MCF 10A (cell line): ENCODE measurements around the gene SIGLEC10. TPM values are rescaled to one million over a fixed set of nuclear protein-coding genes. Genes with fewer than 3 reads are reported as not detected.
"Not testable (repeated sequence)": the region's sequence is repeated elsewhere in the genome, so short reads cannot be mapped to it uniquely, and the experiment has no call there.

ENCODE experiments used
- Bru-seq: library from RNA; stranded (reverse); fragments of 400-500 nt; gene quantifications from one replicate; lab custom pipeline; 2021; lab: Mats Ljungman, UMichigan
- BruChase-seq, 2 experiments: library from RNA; stranded (reverse); fragments of 400-500 nt; gene quantifications; one replicate each; lab custom pipeline; 2021; lab: Mats Ljungman, UMichigan
- BruUV-seq: library from RNA; stranded (reverse); fragments of 400-500 nt; replicated peaks from 2 replicates; lab custom pipeline; 2021; lab: Mats Ljungman, UMichigan
- CTCF ChIA-PET: fragments of 300-600 bp; sonication (Branson Sonifier 250); formaldehyde crosslinking; extraction: SDS; loops from one replicate; lab custom pipeline; 2021; ENCODE audit warnings: antibody characterized with exemption, inconsistent platforms; lab: Yijun Ruan, JAX
- POLR2A ChIA-PET: fragments of 300-600, 350-650 bp; sonication (Branson Sonifier 250); formaldehyde crosslinking; extraction: SDS; loops from one replicate; lab custom pipeline; 2020; ENCODE audit warnings: antibody characterized with exemption, inconsistent platforms; lab: Yijun Ruan, JAX
- DNase-seq: peaks from one replicate; pipeline ENCODE4 v3.0.0-alpha.2; 2018; ENCODE audit not compliant: unreplicated experiment
- H3K27ac Mint-ChIP-seq: one replicate; pipeline ENCODE4 v1.8.0; 2022; ENCODE audit warnings: mild to moderate bottlenecking, low read depth, mixed read lengths; ENCODE audit not compliant: unreplicated experiment
- H3K27me3 Mint-ChIP-seq: one replicate; pipeline ENCODE4 v1.8.0; 2022; ENCODE audit warnings: mixed read lengths; ENCODE audit not compliant: insufficient read depth, unreplicated experiment
- H3K36me3 Mint-ChIP-seq: one replicate; pipeline ENCODE4 v1.8.0; 2022; ENCODE audit warnings: mild to moderate bottlenecking, moderate library complexity, mixed read lengths; ENCODE audit not compliant: insufficient read depth, unreplicated experiment
- H3K4me1 Mint-ChIP-seq: one replicate; pipeline ENCODE4 v1.8.0; 2022; ENCODE audit warnings: mixed read lengths; ENCODE audit not compliant: insufficient read depth, unreplicated experiment
- H3K4me3 Mint-ChIP-seq: one replicate; pipeline ENCODE4 v1.8.0; 2022; ENCODE audit warnings: mild to moderate bottlenecking, moderate library complexity, mixed read lengths; ENCODE audit not compliant: unreplicated experiment
- H3K9me3 Mint-ChIP-seq: one replicate; pipeline ENCODE4 v1.8.0; 2022; ENCODE audit warnings: mixed read lengths; ENCODE audit not compliant: unreplicated experiment
- intact Hi-C: fragments of 100-400 bp; cut with micrococcal nuclease; formaldehyde crosslinking; loops from 2 replicates; pipeline ENCODE4 v1.14.1; 2022
- long read RNA-seq: library from polyadenylated mRNA; stranded (forward); transcript quantifications from one replicate; pipeline ENCODE4 v2.0.0, GENCODE V29; 2022
- total RNA-seq: library from RNA; stranded (reverse); gene quantifications from 2 replicates; pipeline ENCODE4 v1.2.3, GENCODE V29; 2022
- TF ChIP-seq, protein P1 (sequence below): fragments of 200-600 bp; IDR thresholded peaks from one replicate; pipeline ENCODE4 v1.8.0; 2022; ENCODE audit warnings: antibody characterized with exemption, mild to moderate bottlenecking; ENCODE audit not compliant: unreplicated experiment

The SIGLEC10 gene, protein sequence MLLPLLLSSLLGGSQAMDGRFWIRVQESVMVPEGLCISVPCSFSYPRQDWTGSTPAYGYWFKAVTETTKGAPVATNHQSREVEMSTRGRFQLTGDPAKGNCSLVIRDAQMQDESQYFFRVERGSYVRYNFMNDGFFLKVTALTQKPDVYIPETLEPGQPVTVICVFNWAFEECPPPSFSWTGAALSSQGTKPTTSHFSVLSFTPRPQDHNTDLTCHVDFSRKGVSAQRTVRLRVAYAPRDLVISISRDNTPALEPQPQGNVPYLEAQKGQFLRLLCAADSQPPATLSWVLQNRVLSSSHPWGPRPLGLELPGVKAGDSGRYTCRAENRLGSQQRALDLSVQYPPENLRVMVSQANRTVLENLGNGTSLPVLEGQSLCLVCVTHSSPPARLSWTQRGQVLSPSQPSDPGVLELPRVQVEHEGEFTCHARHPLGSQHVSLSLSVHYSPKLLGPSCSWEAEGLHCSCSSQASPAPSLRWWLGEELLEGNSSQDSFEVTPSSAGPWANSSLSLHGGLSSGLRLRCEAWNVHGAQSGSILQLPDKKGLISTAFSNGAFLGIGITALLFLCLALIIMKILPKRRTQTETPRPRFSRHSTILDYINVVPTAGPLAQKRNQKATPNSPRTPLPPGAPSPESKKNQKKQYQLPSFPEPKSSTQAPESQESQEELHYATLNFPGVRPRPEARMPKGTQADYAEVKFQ
- not detected in 2 replicates for total RNA-seq
- not detected for Bru-seq, nascent RNA
- not detected for BruChase-seq, experiment 1, labeled RNA remaining after a 6-hour chase
- BruChase-seq, experiment 2, labeled RNA remaining after a 2-hour chase: not detected
- long read RNA-seq: 0 reads

DNA sequence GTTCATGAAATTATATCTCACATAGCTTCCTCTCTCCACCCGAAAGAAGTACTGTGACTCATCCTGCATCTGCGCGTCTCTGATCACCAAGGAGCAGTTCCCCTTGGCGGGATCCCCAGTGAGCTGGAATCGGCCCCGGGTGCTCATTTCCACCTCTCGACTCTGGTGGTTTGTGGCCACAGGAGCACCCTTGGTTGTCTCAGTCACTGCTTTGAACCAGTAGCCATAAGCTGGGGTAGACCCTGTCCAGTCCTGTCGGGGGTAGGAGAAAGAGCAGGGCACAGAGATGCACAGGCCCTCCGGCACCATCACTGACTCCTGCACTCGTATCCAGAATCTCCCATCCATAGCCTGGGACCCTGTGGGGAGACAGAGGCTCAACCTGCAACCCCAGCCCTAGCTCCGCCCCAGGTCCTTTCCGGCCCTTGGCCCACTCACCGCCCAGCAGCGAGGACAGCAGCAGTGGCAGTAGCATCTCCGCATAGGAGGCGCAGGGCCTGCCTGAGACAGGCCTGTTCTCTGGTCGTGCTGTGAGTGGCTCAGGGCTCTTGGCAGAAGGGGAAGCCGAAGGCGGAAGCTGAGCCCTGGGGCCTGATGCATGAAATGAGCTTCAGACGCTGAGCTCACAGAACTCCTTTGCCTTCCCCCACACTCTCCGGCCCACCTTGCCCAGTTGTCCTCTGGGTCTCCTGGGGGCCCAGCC, at the start of gene SIGLEC10:
TSS of gene SIGLEC10 (minus strand) at position 536 of the 703 bp plus-strand sequence. CDS start at position 475, 61 bp downstream.
- no peaks in the 10 kb centered on the region for H3K27me3 Mint-ChIP-seq
- no peak for DNase-seq
- no peaks in the 10 kb centered on the region for H3K36me3 Mint-ChIP-seq
- intact Hi-C loops: no loop called here
- H3K27ac Mint-ChIP-seq: no peak within 1 kb of the TSS
- no TSS peak for BruUV-seq
- H3K4me3 Mint-ChIP-seq: no peak within 1 kb of the TSS
- ChIA-PET CTCF (interaction anchor here (0.6 to 2.6 kb wide), 6 partner anchors 19 to 1227 kb away, joined by 3 to 9 read pairs (median 4); no protein-coding TSS in a partner anchor), POLR2A (interaction anchor here (0.9 kb wide), 1 partner anchor 78 kb away, joined by 3 read pairs; no protein-coding TSS in a partner anchor)
- no peaks in the 10 kb centered on the region for H3K4me1 Mint-ChIP-seq
- H3K9me3 Mint-ChIP-seq: no peaks in the 10 kb centered on the region
- TF ChIP-seq, protein P1, sequence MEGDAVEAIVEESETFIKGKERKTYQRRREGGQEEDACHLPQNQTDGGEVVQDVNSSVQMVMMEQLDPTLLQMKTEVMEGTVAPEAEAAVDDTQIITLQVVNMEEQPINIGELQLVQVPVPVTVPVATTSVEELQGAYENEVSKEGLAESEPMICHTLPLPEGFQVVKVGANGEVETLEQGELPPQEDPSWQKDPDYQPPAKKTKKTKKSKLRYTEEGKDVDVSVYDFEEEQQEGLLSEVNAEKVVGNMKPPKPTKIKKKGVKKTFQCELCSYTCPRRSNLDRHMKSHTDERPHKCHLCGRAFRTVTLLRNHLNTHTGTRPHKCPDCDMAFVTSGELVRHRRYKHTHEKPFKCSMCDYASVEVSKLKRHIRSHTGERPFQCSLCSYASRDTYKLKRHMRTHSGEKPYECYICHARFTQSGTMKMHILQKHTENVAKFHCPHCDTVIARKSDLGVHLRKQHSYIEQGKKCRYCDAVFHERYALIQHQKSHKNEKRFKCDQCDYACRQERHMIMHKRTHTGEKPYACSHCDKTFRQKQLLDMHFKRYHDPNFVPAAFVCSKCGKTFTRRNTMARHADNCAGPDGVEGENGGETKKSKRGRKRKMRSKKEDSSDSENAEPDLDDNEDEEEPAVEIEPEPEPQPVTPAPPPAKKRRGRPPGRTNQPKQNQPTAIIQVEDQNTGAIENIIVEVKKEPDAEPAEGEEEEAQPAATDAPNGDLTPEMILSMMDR: no peak

DNA sequence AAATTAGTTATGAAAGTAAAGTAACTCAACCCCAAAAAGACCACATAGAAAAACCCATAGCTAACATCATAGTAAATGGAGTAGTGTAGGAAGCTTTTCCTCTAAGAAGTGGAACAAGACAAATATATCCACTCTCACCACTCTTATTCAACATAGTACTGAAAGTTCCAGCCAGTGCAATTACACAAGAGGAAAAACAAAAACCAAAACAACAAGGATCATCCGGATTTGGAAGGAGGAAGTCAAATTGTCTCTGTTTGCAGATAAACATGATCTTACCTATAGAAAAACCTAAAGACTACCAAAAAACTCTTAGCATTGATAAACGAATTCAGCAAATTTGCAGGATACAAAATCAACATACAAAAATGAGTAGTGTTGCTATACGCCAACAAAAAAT, 49.3 kb upstream of the SIGLEC10 start:
- H3K36me3 Mint-ChIP-seq: no peaks in the 10 kb centered on the region
- H3K4me1 Mint-ChIP-seq: no peaks in the 10 kb centered on the region
- H3K9me3 Mint-ChIP-seq: no peaks in the 10 kb centered on the region
- DNase-seq: no peak
- no TSS peak for BruUV-seq
- CTCF ChIA-PET: interaction anchor here (0.9 to 1.0 kb wide), 2 partner anchors 9 to 342 kb away, joined by 3 read pairs; no protein-coding TSS in a partner anchor
- no peak overlapping the region for H3K4me3 Mint-ChIP-seq
- H3K27me3 Mint-ChIP-seq: no peaks in the 10 kb centered on the region
- no peak overlapping the region for H3K27ac Mint-ChIP-seq
- POLR2A ChIA-PET: no interaction called here
- TF ChIP-seq, protein P1: no peak
- intact Hi-C loops: no loop called here

DNA sequence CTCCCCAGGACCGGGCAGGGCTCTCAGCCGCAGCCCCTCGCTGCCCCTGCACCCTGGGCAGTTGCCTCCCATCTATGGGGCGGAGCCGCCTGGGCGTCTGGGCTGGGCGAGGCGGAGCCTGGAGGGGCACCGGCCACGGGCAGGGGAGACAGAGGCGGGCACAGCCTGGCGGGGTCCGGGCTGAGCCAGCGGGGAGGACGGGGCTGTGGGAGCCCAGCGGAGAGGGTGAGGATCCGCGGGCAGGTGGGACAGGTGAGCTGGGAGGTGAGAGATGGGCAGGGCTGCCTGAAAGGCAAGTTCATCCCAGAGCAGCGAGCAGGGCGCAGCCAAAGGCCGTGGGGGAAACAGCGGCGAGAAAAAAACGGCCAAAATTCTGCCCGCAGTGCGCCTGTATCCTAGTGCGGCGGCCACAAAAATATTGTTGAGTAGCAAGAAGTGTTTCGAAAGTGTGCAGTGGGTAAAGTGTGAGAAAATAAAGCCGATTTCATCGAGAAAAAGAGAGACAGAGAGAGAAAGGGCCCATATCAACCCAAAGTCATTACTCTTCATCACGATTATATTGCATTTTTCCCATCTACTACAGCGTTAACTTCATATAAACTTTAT, 46.6 kb upstream of the SIGLEC10 start:
- H3K36me3 Mint-ChIP-seq, DNase-seq, CTCF ChIA-PET, BruUV-seq, H3K27ac Mint-ChIP-seq, H3K4me1 Mint-ChIP-seq, H3K27me3 Mint-ChIP-seq, POLR2A ChIA-PET, H3K4me3 Mint-ChIP-seq, intact Hi-C loops, H3K9me3 Mint-ChIP-seq: not testable (repeated sequence)

DNA sequence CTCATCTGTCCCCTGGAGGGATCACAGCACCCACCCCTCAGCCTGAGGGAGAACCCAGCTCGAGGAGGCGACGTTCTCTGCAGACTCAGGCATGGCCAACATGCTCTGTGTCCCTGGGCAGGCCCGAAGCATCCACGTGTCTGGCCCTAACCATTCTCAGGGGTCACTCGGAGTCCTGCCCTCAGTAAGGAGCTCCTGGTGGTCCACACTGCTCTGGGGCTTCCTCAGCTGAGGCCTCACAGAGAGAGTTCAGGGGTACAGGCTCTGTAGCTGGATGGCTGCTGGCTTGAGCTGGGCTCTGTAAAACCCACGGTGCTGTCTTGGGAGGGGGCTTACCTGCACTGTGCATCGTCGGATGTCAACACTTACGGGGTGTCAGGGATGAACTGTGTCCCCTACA, 45.2 kb upstream of the SIGLEC10 start:
- Mint-ChIP-seq H3K27ac (no peak overlapping the region), H3K4me1 (no peaks in the 10 kb centered on the region), H3K4me3 (no peak overlapping the region), H3K36me3 (no peaks in the 10 kb centered on the region), H3K9me3 (no peaks in the 10 kb centered on the region), H3K27me3 (no peaks in the 10 kb centered on the region)
- CTCF ChIA-PET: interaction anchor here (0.5 to 2.0 kb wide), 4 partner anchors 11 to 153 kb away, joined by 3 to 14 read pairs (median 4); no protein-coding TSS in a partner anchor
- intact Hi-C loops: no loop called here
- TF ChIP-seq, protein P1: no peak
- no TSS peak for BruUV-seq
- no peak for DNase-seq
- POLR2A ChIA-PET: interaction anchor here (0.5 kb wide), 1 partner anchor 21 kb away, joined by 3 read pairs; no protein-coding TSS in a partner anchor
